GF-D8 (cell line): ENCODE data around the gene P4HTM.

Experiments
- DNase-seq: peaks from one replicate; lab custom pipeline; 2025; lab: John Stamatoyannopoulos, UW

Gene P4HTM

GRCh38 chr3:49025005-49025792 lies 35.2 kb downstream of the P4HTM start:
- peak; percentile 96 for DNase-seq

GRCh38 chr3:49025793-49026520 lies 35.9 kb downstream of the P4HTM start:
- no peak for DNase-seq

DNA sequence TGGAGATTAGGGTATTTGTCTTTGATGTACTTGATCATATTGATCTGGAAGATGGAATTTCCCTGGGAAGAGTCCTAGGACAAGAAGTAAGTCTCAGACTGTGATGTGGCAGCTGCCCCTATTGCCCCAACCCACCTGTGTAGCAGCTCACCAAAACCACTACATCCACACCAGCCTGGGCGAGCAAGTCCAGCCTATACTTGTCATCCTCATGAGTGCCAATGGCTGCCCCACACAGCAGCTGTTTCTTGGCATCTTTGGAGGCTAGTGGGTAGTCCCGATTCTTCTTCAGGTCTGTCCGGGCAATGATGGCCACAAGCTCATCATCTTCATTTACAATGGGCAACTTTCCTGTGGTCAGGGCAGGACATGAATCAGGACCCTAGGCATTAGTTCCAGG lies 36.5 kb downstream of the P4HTM start:
- DNase-seq: no peak

DNA sequence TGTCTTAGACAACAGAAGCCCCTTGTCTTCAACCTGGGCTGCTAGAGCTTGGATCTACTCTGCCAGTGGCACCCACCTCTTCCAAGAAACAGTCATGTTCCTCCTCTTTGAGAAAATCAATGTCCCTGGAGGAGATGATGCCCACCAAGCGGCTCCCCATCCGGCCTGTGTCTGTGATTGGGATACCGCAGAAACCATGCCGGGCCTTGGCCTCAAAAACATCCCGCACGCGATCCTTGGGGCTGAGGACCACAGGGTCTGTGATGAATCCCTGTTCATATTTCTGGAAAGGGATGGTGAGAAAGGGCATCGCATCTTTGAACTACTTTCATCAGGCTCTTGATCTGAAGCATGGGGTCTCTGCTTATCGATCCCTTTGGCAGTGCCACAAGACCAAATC lies 37.6 kb downstream of the P4HTM start:
- DNase-seq: no peak

DNA sequence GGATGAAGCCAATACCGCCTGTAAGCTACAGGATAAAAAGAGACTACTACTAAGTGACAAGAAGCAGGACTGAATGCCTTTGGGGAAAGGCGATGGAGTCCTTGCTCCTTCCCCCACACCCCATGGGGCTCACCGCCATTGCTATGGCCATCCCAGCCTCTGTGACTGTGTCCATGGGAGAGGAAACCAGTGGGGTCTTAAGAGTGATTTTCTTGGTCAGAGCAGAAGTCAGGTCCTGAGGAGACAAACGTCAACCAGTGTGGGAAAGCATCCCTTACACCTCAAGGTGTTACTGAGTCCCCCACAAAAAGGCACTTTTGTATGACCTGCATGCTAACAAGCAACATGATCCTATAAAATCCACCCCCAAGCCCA lies 38.2 kb downstream of the P4HTM start:
- DNase-seq: no peak

DNA sequence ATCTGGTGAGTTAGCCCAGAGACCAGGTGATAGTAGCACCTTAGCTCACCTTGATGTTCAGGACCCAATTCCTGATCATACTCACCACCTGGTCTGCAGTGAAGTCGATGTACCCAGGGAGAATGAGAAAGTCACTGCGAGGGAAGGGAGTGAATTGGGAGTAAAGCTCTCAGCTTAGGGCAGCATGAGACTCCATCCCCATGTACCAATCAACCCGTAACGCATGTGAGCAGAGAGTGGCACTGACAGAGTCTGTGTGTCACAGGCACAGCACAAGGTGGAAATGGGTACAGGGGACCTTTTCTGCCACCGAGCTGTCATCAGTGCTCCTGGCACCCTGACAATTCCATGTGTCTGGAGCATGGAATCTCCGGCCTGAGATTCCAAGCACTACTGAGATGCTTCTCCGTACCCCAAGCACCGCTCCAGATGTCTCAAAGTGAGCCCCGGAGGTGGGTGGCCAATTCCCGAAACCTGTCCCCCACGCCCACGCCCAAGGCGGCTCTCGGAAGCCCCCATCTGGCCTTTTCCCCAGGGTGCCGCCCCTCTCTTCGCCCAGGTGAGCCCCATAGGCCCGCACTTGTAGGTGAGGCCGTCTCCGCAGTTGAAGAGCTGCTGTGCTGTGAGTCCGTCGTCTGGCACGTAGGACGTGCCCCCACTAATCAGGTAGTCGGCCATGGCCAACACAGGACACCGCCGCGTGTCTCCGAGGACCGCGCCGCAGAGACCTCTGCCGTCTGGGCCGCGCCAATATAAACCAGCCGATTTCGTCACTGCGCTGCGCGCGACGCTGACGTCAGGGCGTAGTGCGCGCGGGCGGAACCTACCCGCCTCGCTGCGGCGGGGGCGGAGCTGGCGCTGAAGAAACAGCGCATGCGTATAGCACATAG lies 38.9 kb downstream of the P4HTM start, which contains the start of gene IMPDH2:
Gene IMPDH2, minus strand, starts transcription at position 726 of the 890 bp plus-strand sequence. Its CDS starts 48 bp downstream, at position 678.
- DNase-seq: peak; percentile 80

GRCh38 chr3:49029563-49029884 lies 39.5 kb downstream of the P4HTM start:
- no peak for DNase-seq

DNA sequence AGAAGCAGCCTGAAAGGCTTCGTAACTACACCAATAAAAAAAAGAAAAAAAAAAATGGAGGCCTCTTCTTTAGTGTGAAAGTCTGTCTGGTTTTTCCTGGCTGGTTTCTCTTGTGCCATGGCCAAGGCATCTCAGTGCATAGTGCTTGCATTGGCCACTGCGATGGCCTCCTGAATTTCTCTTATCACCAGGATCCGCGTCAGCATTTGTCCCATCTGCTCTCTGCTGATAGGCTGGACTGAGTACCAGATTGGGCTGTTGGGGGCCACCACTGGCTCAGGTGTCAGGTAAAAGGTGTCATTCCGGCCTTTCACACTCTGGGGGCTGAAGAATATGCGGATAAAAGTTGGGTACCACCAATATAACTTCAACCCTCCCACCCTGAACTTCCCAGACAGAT lies 40.3 kb downstream of the P4HTM start:
- no peak for DNase-seq

DNA sequence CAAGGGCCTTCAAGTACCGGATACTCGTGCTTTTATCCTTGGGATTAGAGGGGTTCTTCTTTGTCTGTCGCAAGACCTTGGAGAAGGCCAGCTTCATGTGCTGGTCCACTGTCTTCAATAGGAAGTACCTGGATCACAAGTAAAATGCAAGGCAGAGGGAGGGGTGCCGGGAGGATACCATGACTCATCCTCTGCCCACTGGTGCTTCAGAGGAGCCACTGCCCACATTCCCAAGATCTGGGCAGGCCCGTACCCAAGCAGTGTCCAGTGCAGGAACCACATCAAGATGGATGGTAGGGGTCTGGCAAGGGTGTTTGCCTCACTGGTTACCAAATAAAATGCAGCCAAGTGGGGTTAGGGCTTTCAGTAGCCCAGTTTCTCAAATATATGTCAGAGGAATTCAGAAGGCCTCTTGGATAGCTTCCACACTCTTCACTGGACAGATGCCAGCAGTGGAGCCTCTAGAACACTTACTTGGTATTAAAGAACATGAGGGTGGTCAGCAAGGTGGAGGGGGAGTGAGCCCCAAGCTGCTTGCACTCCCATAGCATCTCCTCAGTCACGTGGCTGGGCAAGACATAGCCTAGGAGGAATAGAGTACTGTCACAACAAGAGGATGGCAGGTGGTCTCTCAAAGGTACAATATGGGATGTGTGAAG lies 42.7 kb downstream of the P4HTM start:
- DNase-seq: no peak

DNA sequence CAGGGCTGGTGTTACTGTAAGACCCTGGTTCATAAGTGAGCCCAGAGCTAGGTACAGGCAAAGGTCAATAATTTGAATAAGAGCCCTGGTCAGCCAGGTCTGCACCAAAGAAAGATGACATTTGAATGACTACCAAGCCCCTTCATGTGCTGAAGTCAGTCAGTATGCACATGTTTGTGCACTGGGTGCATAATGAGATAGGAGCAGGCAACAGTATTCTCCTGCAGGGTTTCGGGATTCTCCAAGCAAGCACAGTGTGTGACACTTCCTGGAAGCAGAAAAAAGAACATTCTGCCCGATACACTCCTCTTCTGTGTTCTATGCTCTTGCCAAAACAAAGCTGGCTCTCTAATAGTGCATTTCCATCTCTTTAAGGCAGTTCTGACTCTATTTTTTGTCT lies 44.6 kb downstream of the P4HTM start:
- DNase-seq: no peak

GRCh38 chr3:49035281-49035680 lies 45.2 kb downstream of the P4HTM start:
- DNase-seq: no peak

GRCh38 chr3:49053543-49053942 lies 63.5 kb downstream of the P4HTM start:
- no peak for DNase-seq

GRCh38 chr3:49054344-49054862 lies 64.4 kb downstream of the P4HTM start:
- no peak for DNase-seq
